HepG2 (cell line): ENCODE results near the gene ATL2. TPM values are rescaled to one million over a fixed set of nuclear protein-coding genes. Genes with fewer than 3 reads are reported as not detected.
A peak's percentile ranks its signal among the peaks of the same experiment; 100 is the strongest.

Experiments used
- ARHGAP35 ChIP-seq: sonication (generic); formaldehyde crosslinking; IDR thresholded peaks from 2 replicates; pipeline ENCODE4 v1.9.0; 2022; ENCODE audit warnings: mild to moderate bottlenecking, inconsistent platforms, moderate library complexity, missing genetic modification reagents, borderline replicate concordance
- FOXA1 ChIP-seq, 2 experiments: fragments of 450-650 bp in 1 of 2; sonication (generic) in 1 of 2; formaldehyde crosslinking in 1 of 2; IDR thresholded peaks; 2 replicates each; pipeline versions ENCODE4 v1.4.0 to v1.6.1; 2016 to 2020; ENCODE audit warnings: missing genetic modification reagents in 1 of 2
- IKZF1 ChIP-seq: fragments of 450-650 bp; IDR thresholded peaks from 2 replicates; pipeline ENCODE4 v1.7.1; 2016
- ISL2 ChIP-seq: sonication (generic); formaldehyde crosslinking; IDR thresholded peaks from 2 replicates; pipeline ENCODE4 v1.5.0; 2020; ENCODE audit warnings: missing genetic modification reagents
- KAT8 ChIP-seq: IDR thresholded peaks from 2 replicates; pipeline ENCODE4 v1.6.1; 2016; ENCODE audit warnings: missing genetic modification reagents, missing compliant biosample characterization
- MAFF ChIP-seq: IDR thresholded peaks from 2 replicates; pipeline ENCODE4 v1.6.1; 2011; ENCODE audit warnings: low read depth, low read length, improper control_type of control experiment
- MAFK ChIP-seq, 2 experiments: IDR thresholded peaks in 1 of 2; conservative IDR thresholded peaks in 1 of 2; 2 replicates each; pipeline ENCODE4 v1.6.1; 2011; ENCODE audit warnings: improper control_type of control experiment in 2 of 2, low read length in 2 of 2
- MEIS2 ChIP-seq: sonication (generic); formaldehyde crosslinking; IDR thresholded peaks from 2 replicates; pipeline ENCODE4 v1.9.0; 2021; ENCODE audit warnings: mild to moderate bottlenecking, missing genetic modification reagents
- NFE2 ChIP-seq: sonication (generic); formaldehyde crosslinking; IDR thresholded peaks from 2 replicates; pipeline ENCODE4 v1.4.0; 2020; ENCODE audit warnings: missing genetic modification reagents
- RBM22 ChIP-seq: fragments of 200-400 bp; formaldehyde crosslinking; optimal IDR thresholded peaks from 2 replicates; pipeline ENCODE3; 2017; ENCODE audit warnings: mild to moderate bottlenecking, low read length, moderate library complexity
- RFX1 ChIP-seq: fragments of 450-650 bp; IDR thresholded peaks from 2 replicates; pipeline ENCODE4 v1.6.1; 2017
- RFX5 ChIP-seq: IDR thresholded peaks from 2 replicates; pipeline ENCODE4 v1.6.1; 2011; ENCODE audit warnings: low read depth, low read length, improper control_type of control experiment
- TP53 ChIP-seq: sonication (generic); formaldehyde crosslinking; conservative IDR thresholded peaks from 2 replicates; pipeline ENCODE4 v1.4.0; 2020; ENCODE audit warnings: missing genetic modification reagents
- ZNF274 ChIP-seq: sonication (generic); formaldehyde crosslinking; IDR thresholded peaks from 2 replicates; pipeline ENCODE4 v1.5.1; 2020; ENCODE audit warnings: mild to moderate bottlenecking, missing genetic modification reagents
- ZNF34 ChIP-seq: sonication (generic); formaldehyde crosslinking; IDR thresholded peaks from 2 replicates; pipeline ENCODE4 v1.4.0; 2020; ENCODE audit warnings: mild to moderate bottlenecking, missing genetic modification reagents, borderline replicate concordance
- ZNF790 ChIP-seq: sonication (generic); formaldehyde crosslinking; IDR thresholded peaks from 2 replicates; pipeline ENCODE4 v1.8.0; 2022; ENCODE audit warnings: missing genetic modification reagents, mild to moderate bottlenecking, borderline replicate concordance
- ZNF816 ChIP-seq: sonication (generic); formaldehyde crosslinking; IDR thresholded peaks from 2 replicates; pipeline ENCODE4 v1.8.0; 2022; ENCODE audit warnings: missing genetic modification reagents, mild to moderate bottlenecking, borderline replicate concordance
- polyA plus RNA-seq, 8 experiments: library from polyadenylated mRNA; depleted of rRNA in 3 of 8; stranded (reverse) in 7 of 8; unstranded in 1 of 8; fragments of >200 nt; fragmentation: Illumina TruSeq in 4 of 8; extraction: Trizol in 4 of 8; gene quantifications; 2 replicates each; pipeline versions ENCODE4 v1.2.1 to v1.2.3, GENCODE V29; 2011 to 2016; ENCODE audit warnings: low read depth in 4 of 8, missing spikeins in 1 of 8, mixed read lengths in 1 of 8; ENCODE audit not compliant: insufficient read depth in 1 of 8
- total RNA-seq, 5 experiments: library from RNA; depleted of rRNA; stranded (reverse); fragments of >200 nt; fragmentation: Illumina TruSeq; extraction: Trizol; gene quantifications; 2 replicates each; pipeline ENCODE4 v1.2.3, GENCODE V29; 2016; ENCODE audit warnings: low read depth in 1 of 5
- TF ChIP-seq, protein P1 (sequence below): sonication (generic); formaldehyde crosslinking; IDR thresholded peaks from 2 replicates; pipeline ENCODE4 v1.5.0; 2020; ENCODE audit warnings: mild to moderate bottlenecking, missing genetic modification reagents, moderate library complexity
- TF ChIP-seq, protein P2 (sequence below), 2 experiments: sonication (generic) in 1 of 2; formaldehyde crosslinking in 1 of 2; IDR thresholded peaks; 2 replicates each; pipeline versions ENCODE4 v1.4.0 to v1.6.1; 2018 to 2020; ENCODE audit warnings: missing genetic modification reagents in 2 of 2, borderline replicate concordance in 1 of 2, low read depth in 1 of 2, mild to moderate bottlenecking in 1 of 2, missing biosample characterization in 1 of 2
- TF ChIP-seq, protein P3 (sequence below): sonication (generic); formaldehyde crosslinking; IDR thresholded peaks from 2 replicates; pipeline ENCODE4 v1.5.1; 2020; ENCODE audit warnings: mild to moderate bottlenecking, missing genetic modification reagents, moderate library complexity
- TF ChIP-seq, protein P4 (sequence below): sonication (generic); formaldehyde crosslinking; conservative IDR thresholded peaks from 2 replicates; pipeline ENCODE4 v1.4.0; 2020; ENCODE audit warnings: mild to moderate bottlenecking, missing genetic modification reagents, moderate library complexity

The ATL2 gene
- total and polyA plus RNA-seq, 2 of the 13 experiments (the other 11 are each of a cell fraction or from before 2014, with no cell fraction given): 56.5 to 119 TPM

DNA sequence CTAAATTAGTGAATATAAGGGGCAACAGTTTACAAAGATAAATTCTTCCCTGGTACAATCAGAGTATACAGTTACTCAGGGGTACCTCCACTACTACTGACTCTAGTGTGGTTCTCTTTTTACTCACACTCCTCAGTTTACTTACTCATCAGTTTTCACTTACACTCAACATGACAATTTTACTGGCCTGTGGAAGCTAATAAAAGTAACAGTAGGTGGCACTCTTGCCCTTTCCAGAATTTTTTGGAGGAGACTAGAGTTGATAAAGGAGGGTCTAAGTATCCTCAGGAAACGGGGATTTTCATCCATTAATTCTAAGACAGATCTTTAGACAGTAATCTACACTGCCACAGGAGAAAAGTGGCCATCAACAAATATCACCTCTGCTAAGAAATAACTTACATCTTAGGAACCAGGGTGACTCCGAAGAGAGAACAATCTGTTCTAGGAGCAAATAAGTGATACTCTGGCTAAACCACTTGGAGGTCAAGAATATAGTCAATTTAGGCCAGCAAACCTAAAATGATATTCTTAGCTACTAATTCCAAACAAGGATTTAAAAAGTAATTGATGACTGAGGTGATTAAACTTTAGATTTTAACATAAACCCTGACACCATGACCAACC lies 61.3 kb downstream of the ATL2 start (continued):
- TF ChIP-seq RBM22 (no peak), RFX5 (no peak), TP53 (no peak), ZNF274 (no peak), ZNF790 (CRISPR knock-in tag) (no peak), ISL2 (CRISPR knock-in tag) (peak; percentile 26; the same call in 1 of the 2 replicates), IKZF1 (no peak), RFX1 (no peak), MAFK (conservative IDR thresholded peaks at IDR 0.05 in 1 of 2, IDR thresholded peaks at IDR 0.05 in 1 of 2; ENCODE audit: low read length in 2 of 2) (peak; percentile 86 to 91), KAT8 (CRISPR knock-in tag) (no peak), MAFF (peak; percentile 86), MEIS2 (CRISPR knock-in tag) (no peak), NFE2 (CRISPR knock-in tag) (no peak), FOXA1 (IDR thresholded peaks at IDR 0.05) (no peak), FOXA1 (CRISPR knock-in tag; IDR thresholded peaks at IDR 0.05) (no peak), ARHGAP35 (CRISPR knock-in tag) (no peak), ZNF34 (CRISPR knock-in tag) (no peak), ZNF816 (CRISPR knock-in tag) (no peak)
- TF ChIP-seq, protein P1, sequence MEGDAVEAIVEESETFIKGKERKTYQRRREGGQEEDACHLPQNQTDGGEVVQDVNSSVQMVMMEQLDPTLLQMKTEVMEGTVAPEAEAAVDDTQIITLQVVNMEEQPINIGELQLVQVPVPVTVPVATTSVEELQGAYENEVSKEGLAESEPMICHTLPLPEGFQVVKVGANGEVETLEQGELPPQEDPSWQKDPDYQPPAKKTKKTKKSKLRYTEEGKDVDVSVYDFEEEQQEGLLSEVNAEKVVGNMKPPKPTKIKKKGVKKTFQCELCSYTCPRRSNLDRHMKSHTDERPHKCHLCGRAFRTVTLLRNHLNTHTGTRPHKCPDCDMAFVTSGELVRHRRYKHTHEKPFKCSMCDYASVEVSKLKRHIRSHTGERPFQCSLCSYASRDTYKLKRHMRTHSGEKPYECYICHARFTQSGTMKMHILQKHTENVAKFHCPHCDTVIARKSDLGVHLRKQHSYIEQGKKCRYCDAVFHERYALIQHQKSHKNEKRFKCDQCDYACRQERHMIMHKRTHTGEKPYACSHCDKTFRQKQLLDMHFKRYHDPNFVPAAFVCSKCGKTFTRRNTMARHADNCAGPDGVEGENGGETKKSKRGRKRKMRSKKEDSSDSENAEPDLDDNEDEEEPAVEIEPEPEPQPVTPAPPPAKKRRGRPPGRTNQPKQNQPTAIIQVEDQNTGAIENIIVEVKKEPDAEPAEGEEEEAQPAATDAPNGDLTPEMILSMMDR (CRISPR knock-in tag): peak; percentile 72
- TF ChIP-seq, protein P2, sequence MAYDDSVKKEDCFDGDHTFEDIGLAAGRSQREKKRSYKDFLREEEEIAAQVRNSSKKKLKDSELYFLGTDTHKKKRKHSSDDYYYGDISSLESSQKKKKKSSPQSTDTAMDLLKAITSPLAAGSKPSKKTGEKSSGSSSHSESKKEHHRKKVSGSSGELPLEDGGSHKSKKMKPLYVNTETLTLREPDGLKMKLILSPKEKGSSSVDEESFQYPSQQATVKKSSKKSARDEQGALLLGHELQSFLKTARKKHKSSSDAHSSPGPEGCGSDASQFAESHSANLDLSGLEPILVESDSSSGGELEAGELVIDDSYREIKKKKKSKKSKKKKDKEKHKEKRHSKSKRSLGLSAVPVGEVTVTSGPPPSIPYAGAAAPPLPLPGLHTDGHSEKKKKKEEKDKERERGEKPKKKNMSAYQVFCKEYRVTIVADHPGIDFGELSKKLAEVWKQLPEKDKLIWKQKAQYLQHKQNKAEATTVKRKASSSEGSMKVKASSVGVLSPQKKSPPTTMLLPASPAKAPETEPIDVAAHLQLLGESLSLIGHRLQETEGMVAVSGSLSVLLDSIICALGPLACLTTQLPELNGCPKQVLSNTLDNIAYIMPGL (CRISPR knock-in tag; IDR thresholded peaks at IDR 0.05; ENCODE audit: borderline replicate concordance in 1 of 2, low read depth in 1 of 2): 0 out of 4 replicates have a peak, but pooled peaks of 1 of the 2 experiments have one; percentile 24
- TF ChIP-seq, protein P3, sequence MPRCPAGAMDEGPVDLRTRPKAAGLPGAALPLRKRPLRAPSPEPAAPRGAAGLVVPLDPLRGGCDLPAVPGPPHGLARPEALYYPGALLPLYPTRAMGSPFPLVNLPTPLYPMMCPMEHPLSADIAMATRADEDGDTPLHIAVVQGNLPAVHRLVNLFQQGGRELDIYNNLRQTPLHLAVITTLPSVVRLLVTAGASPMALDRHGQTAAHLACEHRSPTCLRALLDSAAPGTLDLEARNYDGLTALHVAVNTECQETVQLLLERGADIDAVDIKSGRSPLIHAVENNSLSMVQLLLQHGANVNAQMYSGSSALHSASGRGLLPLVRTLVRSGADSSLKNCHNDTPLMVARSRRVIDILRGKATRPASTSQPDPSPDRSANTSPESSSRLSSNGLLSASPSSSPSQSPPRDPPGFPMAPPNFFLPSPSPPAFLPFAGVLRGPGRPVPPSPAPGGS (CRISPR knock-in tag): no peak
- TF ChIP-seq, protein P4, sequence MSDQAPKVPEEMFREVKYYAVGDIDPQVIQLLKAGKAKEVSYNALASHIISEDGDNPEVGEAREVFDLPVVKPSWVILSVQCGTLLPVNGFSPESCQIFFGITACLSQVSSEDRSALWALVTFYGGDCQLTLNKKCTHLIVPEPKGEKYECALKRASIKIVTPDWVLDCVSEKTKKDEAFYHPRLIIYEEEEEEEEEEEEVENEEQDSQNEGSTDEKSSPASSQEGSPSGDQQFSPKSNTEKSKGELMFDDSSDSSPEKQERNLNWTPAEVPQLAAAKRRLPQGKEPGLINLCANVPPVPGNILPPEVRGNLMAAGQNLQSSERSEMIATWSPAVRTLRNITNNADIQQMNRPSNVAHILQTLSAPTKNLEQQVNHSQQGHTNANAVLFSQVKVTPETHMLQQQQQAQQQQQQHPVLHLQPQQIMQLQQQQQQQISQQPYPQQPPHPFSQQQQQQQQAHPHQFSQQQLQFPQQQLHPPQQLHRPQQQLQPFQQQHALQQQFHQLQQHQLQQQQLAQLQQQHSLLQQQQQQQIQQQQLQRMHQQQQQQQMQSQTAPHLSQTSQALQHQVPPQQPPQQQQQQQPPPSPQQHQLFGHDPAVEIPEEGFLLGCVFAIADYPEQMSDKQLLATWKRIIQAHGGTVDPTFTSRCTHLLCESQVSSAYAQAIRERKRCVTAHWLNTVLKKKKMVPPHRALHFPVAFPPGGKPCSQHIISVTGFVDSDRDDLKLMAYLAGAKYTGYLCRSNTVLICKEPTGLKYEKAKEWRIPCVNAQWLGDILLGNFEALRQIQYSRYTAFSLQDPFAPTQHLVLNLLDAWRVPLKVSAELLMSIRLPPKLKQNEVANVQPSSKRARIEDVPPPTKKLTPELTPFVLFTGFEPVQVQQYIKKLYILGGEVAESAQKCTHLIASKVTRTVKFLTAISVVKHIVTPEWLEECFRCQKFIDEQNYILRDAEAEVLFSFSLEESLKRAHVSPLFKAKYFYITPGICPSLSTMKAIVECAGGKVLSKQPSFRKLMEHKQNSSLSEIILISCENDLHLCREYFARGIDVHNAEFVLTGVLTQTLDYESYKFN (CRISPR knock-in tag): no peak
